CD4-positive, alpha-beta T cell (primary cell): Measurements from ENCODE around the gene BBS1. TPM values are rescaled to one million over a fixed set of nuclear protein-coding genes. Genes with fewer than 3 reads are reported as not detected.

ENCODE experiments used
- ATAC-seq: fragments of 200-7000 bp; cut with Tn5 transposase; one replicate; pipeline ENCODE4 v1.10.0; 2022; ENCODE audit warnings: mild to moderate bottlenecking; ENCODE audit not compliant: poor library complexity
- CTCF ChIA-PET: fragments of 350-600 bp; sonication (Branson Sonifier 250); formaldehyde crosslinking; loops from one replicate; lab custom pipeline; 2021; ENCODE audit warnings: antibody characterized with exemption, inconsistent platforms; lab: Charles Lee
- POLR2A ChIA-PET: fragments of 350-600 bp; sonication (Branson Sonifier 250); formaldehyde crosslinking; loops from one replicate; lab custom pipeline; 2021; ENCODE audit warnings: antibody characterized with exemption, inconsistent platforms; lab: Charles Lee
- DNase-seq, 14 experiments: peaks; one replicate each; pipeline ENCODE4 v3.0.0-alpha.2; 2013 to 2020; ENCODE audit warnings: mixed read lengths in 2 of 14
- H3K27ac ChIP-seq, 2 donors: one replicate each; pipeline versions ENCODE4 v1.5.1 to v1.7.0; 2013; ENCODE audit warnings: low read length in 2 of 2, low read depth in 1 of 2, mild to moderate bottlenecking in 1 of 2
- H3K27me3 ChIP-seq, 2 experiments: 1 replicate in 1 of 2; 2 replicates in 1 of 2; pipeline versions ENCODE4 v1.6.1 to v1.7.0; 2013; ENCODE audit warnings: low read length in 2 of 2, control low read depth in 1 of 2, mild to moderate bottlenecking in 1 of 2, moderate library complexity in 1 of 2; ENCODE audit not compliant: insufficient read depth in 2 of 2, control insufficient read depth in 1 of 2
- H3K36me3 ChIP-seq: one replicate; pipeline ENCODE4 v1.6.1; 2013; ENCODE audit warnings: low read length, control low read depth; ENCODE audit not compliant: insufficient read depth
- H3K4me1 ChIP-seq: one replicate; pipeline ENCODE4 v1.6.1; 2013; ENCODE audit warnings: low read length, control low read depth; ENCODE audit not compliant: insufficient read depth
- H3K4me3 ChIP-seq: one replicate; pipeline ENCODE4 v1.5.1; 2013; ENCODE audit warnings: mild to moderate bottlenecking, low read length, moderate library complexity
- H3K9me3 ChIP-seq, 2 experiments: 1 replicate in 1 of 2; 2 replicates in 1 of 2; pipeline versions ENCODE4 v1.6.1 to v1.7.0; 2013; ENCODE audit warnings: low read length in 2 of 2, mild to moderate bottlenecking in 2 of 2, control low read depth in 1 of 2, moderate library complexity in 1 of 2; ENCODE audit not compliant: control insufficient read depth in 1 of 2, insufficient read depth in 1 of 2
- H3K27ac Mint-ChIP-seq: one replicate; pipeline ENCODE4 v1.8.0; 2020; ENCODE audit warnings: mixed read lengths
- H3K27me3 Mint-ChIP-seq: one replicate; pipeline ENCODE4 v1.8.0; 2021; ENCODE audit warnings: mixed read lengths
- H3K36me3 Mint-ChIP-seq: one replicate; pipeline ENCODE4 v1.8.0; 2021; ENCODE audit warnings: low read depth, mixed read lengths
- H3K4me1 Mint-ChIP-seq: one replicate; pipeline ENCODE4 v1.8.0; 2021; ENCODE audit warnings: low read depth, mixed read lengths
- H3K4me3 Mint-ChIP-seq: one replicate; pipeline ENCODE4 v1.8.0; 2020; ENCODE audit warnings: mild to moderate bottlenecking, mixed read lengths
- H3K9me3 Mint-ChIP-seq: one replicate; pipeline ENCODE4 v1.8.0; 2020; ENCODE audit warnings: mixed read lengths
- intact Hi-C, 2 experiments: fragments of 100-400 bp; cut with DNase I in 1 of 2; cut with micrococcal nuclease in 1 of 2; formaldehyde crosslinking; loops; one replicate each; pipeline versions ENCODE4 v1.15.1 to v1.9.0; 2023 to 2025; cut with DNase I, micrococcal nuclease
- total RNA-seq, 174 experiments: library from RNA in 2 of 174; stranded (reverse) in 2 of 174; gene quantifications; one replicate each; pipeline ENCODE4 v1.2.3 and lab custom pipeline; 2021 to 2026
- TF ChIP-seq, protein P1 (sequence below): fragments of 200-600 bp; IDR thresholded peaks from one replicate; pipeline ENCODE4 v1.8.0; 2022; ENCODE audit warnings: antibody characterized with exemption, mild to moderate bottlenecking

The BBS1 gene
- total RNA-seq, 2 experiments from 2014 or later: 11.7 to 11.9 TPM

GRCh38 chr11:66568124-66568916, 57.9 kb downstream of the BBS1 start, which contains the start of gene CTSF:
TSS of gene CTSF (minus strand) at chr11:66568606. CDS start at chr11:66568486, 120 bp downstream.
- CTCF ChIA-PET: interaction anchor here (1.2 to 1.6 kb wide), 2 partner anchors 24 to 111 kb away, joined by 3 to 4 read pairs; partner anchors contain the start of gene CCDC87

GRCh38 chr11:66569076-66569475, 58.6 kb downstream of the BBS1 start:
- Histone ChIP-seq H3K36me3 (no peaks in the 10 kb centered on the region), H3K27ac (no peak overlapping the region), H3K9me3 (no peaks in the 10 kb centered on the region), H3K27me3 (no peaks in the 10 kb centered on the region), H3K4me3 (no peak overlapping the region), H3K4me1 (peaks cover 12% of the 10 kb centered on the region)
- no peaks in the 10 kb centered on the region for H3K36me3 Mint-ChIP-seq
- ATAC-seq: no peak
- ChIA-PET CTCF (interaction anchor here (1.2 to 1.6 kb wide), 2 partner anchors 23 to 110 kb away, joined by 3 to 4 read pairs; partner anchors contain the start of gene CCDC87), POLR2A (interaction anchor here (0.6 to 3.6 kb wide), 8 partner anchors 23 to 274 kb away, joined by 3 to 35 read pairs (median 9); partner anchors contain the start of genes ACTN3, CCDC87, RBM14 and RBM4)
- peaks cover 12% of the 10 kb centered on the region for H3K27me3 Mint-ChIP-seq
- no peaks in the 10 kb centered on the region for H3K9me3 Mint-ChIP-seq
- TF ChIP-seq, protein P1, sequence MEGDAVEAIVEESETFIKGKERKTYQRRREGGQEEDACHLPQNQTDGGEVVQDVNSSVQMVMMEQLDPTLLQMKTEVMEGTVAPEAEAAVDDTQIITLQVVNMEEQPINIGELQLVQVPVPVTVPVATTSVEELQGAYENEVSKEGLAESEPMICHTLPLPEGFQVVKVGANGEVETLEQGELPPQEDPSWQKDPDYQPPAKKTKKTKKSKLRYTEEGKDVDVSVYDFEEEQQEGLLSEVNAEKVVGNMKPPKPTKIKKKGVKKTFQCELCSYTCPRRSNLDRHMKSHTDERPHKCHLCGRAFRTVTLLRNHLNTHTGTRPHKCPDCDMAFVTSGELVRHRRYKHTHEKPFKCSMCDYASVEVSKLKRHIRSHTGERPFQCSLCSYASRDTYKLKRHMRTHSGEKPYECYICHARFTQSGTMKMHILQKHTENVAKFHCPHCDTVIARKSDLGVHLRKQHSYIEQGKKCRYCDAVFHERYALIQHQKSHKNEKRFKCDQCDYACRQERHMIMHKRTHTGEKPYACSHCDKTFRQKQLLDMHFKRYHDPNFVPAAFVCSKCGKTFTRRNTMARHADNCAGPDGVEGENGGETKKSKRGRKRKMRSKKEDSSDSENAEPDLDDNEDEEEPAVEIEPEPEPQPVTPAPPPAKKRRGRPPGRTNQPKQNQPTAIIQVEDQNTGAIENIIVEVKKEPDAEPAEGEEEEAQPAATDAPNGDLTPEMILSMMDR: no peak
- H3K4me1 Mint-ChIP-seq: no peaks in the 10 kb centered on the region
- intact Hi-C loops: no loop called here
- no peak overlapping the region for H3K27ac Mint-ChIP-seq
- DNase-seq: no peak
- H3K4me3 Mint-ChIP-seq: peak overlapping the region; percentile 76

More at GRCh38 chr11:66568124-66568916, 57.9 kb downstream of the BBS1 start, which contains the start of gene CTSF:
- H3K36me3 Mint-ChIP-seq: no peaks in the 10 kb centered on the region
- POLR2A ChIA-PET: interaction anchor here (0.7 to 3.6 kb wide), 8 partner anchors 22 to 275 kb away, joined by 3 to 35 read pairs (median 9); partner anchors contain the start of genes ACTN3, CCDC87, PELI3 and RBM14
- no peaks in the 10 kb centered on the region for H3K36me3 ChIP-seq
- H3K4me1 ChIP-seq: peaks cover 12% of the 10 kb centered on the region
- H3K27ac Mint-ChIP-seq: no peak within 1 kb of the TSS
- no peaks in the 10 kb centered on the region for H3K9me3 ChIP-seq
- ATAC-seq (peak; percentile 93), DNase-seq (peak; percentile 50 to 82 (median 65))
- intact Hi-C loops: no loop called here
- H3K27ac ChIP-seq: no peak within 1 kb of the TSS
- H3K27me3 ChIP-seq: no peaks in the 10 kb centered on the region
- TF ChIP-seq, protein P1: no peak
- H3K9me3 Mint-ChIP-seq: no peaks in the 10 kb centered on the region
- peak within 1 kb of the TSS; percentile 46 for H3K4me3 ChIP-seq
- peaks cover 7% of the 10 kb centered on the region for H3K27me3 Mint-ChIP-seq
- H3K4me1 Mint-ChIP-seq: no peaks in the 10 kb centered on the region
- peak within 1 kb of the TSS; percentile 77 for H3K4me3 Mint-ChIP-seq

- TF ChIP-seq, protein P1: no peak
- intact Hi-C loops: no loop called here
- Mint-ChIP-seq H3K9me3 (no peaks in the 10 kb centered on the region), H3K36me3 (no peaks in the 10 kb centered on the region), H3K4me1 (no peaks in the 10 kb centered on the region), H3K27me3 (peaks cover 18% of the 10 kb centered on the region), H3K4me3 (peak overlapping the region; percentile 51), H3K27ac (no peak overlapping the region)
- Histone ChIP-seq H3K4me1 (peaks cover 12% of the 10 kb centered on the region), H3K27me3 (no peaks in the 10 kb centered on the region), H3K36me3 (no peaks in the 10 kb centered on the region), H3K4me3 (no peak overlapping the region), H3K27ac (no peak overlapping the region), H3K9me3 (no peaks in the 10 kb centered on the region)
- POLR2A ChIA-PET: interaction anchor here (2.3 to 3.6 kb wide), 3 partner anchors 24 to 108 kb away, joined by 12 to 35 read pairs (median 20); partner anchors contain the start of genes ACTN3, RBM14, RBM4B and ZDHHC24
- no peak for ATAC-seq
- no peak for DNase-seq
- CTCF ChIA-PET: interaction anchor here (1.6 kb wide), 1 partner anchor 22 kb away, joined by 3 read pairs; the partner anchor contains the start of gene CCDC87
Observed at GRCh38 chr11:66570079-66570849, 59.8 kb downstream of the BBS1 start.
